Embryonic facial prominence (tissue), 1 donor: ENCODE data around the gene NR2E1.

ENCODE experiments used
- DNase-seq: peaks from one replicate; pipeline ENCODE4 v3.0.0-alpha.2; 2016; ENCODE audit errors: extremely low spot score

NR2E1 gene

GRCh38 chr6:108171291-108171917 lies 5.6 kb downstream of the NR2E1 start:
- DNase-seq: no peak

- DNase-seq: no peak
Measured at GRCh38 chr6:108171918-108172516, 6.2 kb downstream of the NR2E1 start.

- DNase-seq: peak; percentile 53
Measured at GRCh38 chr6:108174371-108175175, 8.8 kb downstream of the NR2E1 start.

- no peak for DNase-seq
Measured at GRCh38 chr6:108175176-108175591, 9.4 kb downstream of the NR2E1 start.

- no peak for DNase-seq
Measured at GRCh38 chr6:108175592-108176279, 9.9 kb downstream of the NR2E1 start.

GRCh38 chr6:108176281-108177089 lies 10.7 kb downstream of the NR2E1 start:
- no peak for DNase-seq

- DNase-seq: no peak
Measured at GRCh38 chr6:108179741-108180140, 13.9 kb downstream of the NR2E1 start.

- no peak for DNase-seq
Measured at GRCh38 chr6:108180266-108180665, 14.4 kb downstream of the NR2E1 start.

GRCh38 chr6:108180776-108181175 lies 15.0 kb downstream of the NR2E1 start:
- no peak for DNase-seq

- DNase-seq: no peak
Measured at GRCh38 chr6:108186226-108186625, 20.4 kb downstream of the NR2E1 start.

GRCh38 chr6:108187519-108187918 lies 21.7 kb downstream of the NR2E1 start:
- DNase-seq: no peak

GRCh38 chr6:108193131-108193530 lies 27.3 kb downstream of the NR2E1 start:
- DNase-seq: no peak

- no peak for DNase-seq
Measured at GRCh38 chr6:108193835-108194234, 28.0 kb downstream of the NR2E1 start.

- no peak for DNase-seq
Measured at GRCh38 chr6:108194503-108194902, 28.7 kb downstream of the NR2E1 start.

- no peak for DNase-seq
Measured at GRCh38 chr6:108195209-108195608, 29.4 kb downstream of the NR2E1 start.

- no peak for DNase-seq
Measured at GRCh38 chr6:108198761-108199498, 33.1 kb downstream of the NR2E1 start.

- no peak for DNase-seq
Measured at GRCh38 chr6:108200186-108200585, 34.4 kb downstream of the NR2E1 start.

GRCh38 chr6:108200631-108201030 lies 34.8 kb downstream of the NR2E1 start:
- DNase-seq: no peak

GRCh38 chr6:108203189-108204112 lies 37.6 kb downstream of the NR2E1 start:
- DNase-seq: no peak

GRCh38 chr6:108207013-108207412 lies 41.2 kb downstream of the NR2E1 start:
- no peak for DNase-seq
